A549 (cell line): ENCODE results near the gene TMPRSS2.

Experiments used
- EP300 ChIP-seq, 2 experiments: fragments of >200 bp; sonication (Bioruptor Twin); formaldehyde crosslinking; IDR thresholded peaks; 2 replicates in 1 of 2; 3 replicates in 1 of 2; pipeline ENCODE4 v1.6.1; 2016 to 2017
- ESRRA ChIP-seq: fragments of 150-350 bp; IDR thresholded peaks from 2 replicates; pipeline ENCODE4 v1.6.1; 2014; ENCODE audit warnings: mild to moderate bottlenecking, low read length, borderline replicate concordance
- POLR2A ChIP-seq: IDR thresholded peaks from 2 replicates; pipeline ENCODE4 v1.6.1; 2012; ENCODE audit warnings: mild to moderate bottlenecking, low read length
- RFX5 ChIP-seq: fragments of 450-650 bp; IDR thresholded peaks from 2 replicates; pipeline ENCODE4 v1.7.1; 2014; ENCODE audit warnings: antibody characterized with exemption, mild to moderate bottlenecking, moderate library complexity
- SMC3 ChIP-seq: fragments of >200 bp; sonication (Bioruptor Twin); formaldehyde crosslinking; IDR thresholded peaks from 3 replicates; pipeline ENCODE4 v1.6.1; 2018; ENCODE audit warnings: inconsistent platforms
- SREBF2 ChIP-seq: fragments of 450-650 bp; IDR thresholded peaks from 2 replicates; pipeline ENCODE4 v1.6.1; 2014; ENCODE audit warnings: mild to moderate bottlenecking, moderate library complexity
- ZNF302 ChIP-seq: fragments of 250-450 bp; sonication (Bioruptor Pico); IDR thresholded peaks from 2 replicates; pipeline ENCODE4 v1.9.0; 2021; ENCODE audit warnings: inconsistent platforms, mild to moderate bottlenecking, moderate library complexity
- TF ChIP-seq, protein P1 (sequence below): fragments of 200-600 bp; sonication (generic); IDR thresholded peaks from 2 replicates; pipeline ENCODE4 v1.6.1; 2016; ENCODE audit warnings: antibody characterized with exemption, mild to moderate bottlenecking, moderate library complexity
- TF ChIP-seq, protein P2 (sequence below): fragments of >200 bp; sonication (Bioruptor Twin); formaldehyde crosslinking; IDR thresholded peaks from 3 replicates; pipeline ENCODE4 v1.5.1; 2016
- TF ChIP-seq, protein P3 (sequence below): fragments of 450-650 bp; IDR thresholded peaks from 2 replicates; pipeline ENCODE4 v1.6.1; 2014; ENCODE audit warnings: antibody characterized with exemption
- TF ChIP-seq, protein P4 (sequence below): fragments of 250-450 bp; sonication (Bioruptor Pico); IDR thresholded peaks from 2 replicates; pipeline ENCODE4 v1.5.0; 2021; ENCODE audit warnings: mild to moderate bottlenecking, moderate library complexity, borderline replicate concordance

DNA sequence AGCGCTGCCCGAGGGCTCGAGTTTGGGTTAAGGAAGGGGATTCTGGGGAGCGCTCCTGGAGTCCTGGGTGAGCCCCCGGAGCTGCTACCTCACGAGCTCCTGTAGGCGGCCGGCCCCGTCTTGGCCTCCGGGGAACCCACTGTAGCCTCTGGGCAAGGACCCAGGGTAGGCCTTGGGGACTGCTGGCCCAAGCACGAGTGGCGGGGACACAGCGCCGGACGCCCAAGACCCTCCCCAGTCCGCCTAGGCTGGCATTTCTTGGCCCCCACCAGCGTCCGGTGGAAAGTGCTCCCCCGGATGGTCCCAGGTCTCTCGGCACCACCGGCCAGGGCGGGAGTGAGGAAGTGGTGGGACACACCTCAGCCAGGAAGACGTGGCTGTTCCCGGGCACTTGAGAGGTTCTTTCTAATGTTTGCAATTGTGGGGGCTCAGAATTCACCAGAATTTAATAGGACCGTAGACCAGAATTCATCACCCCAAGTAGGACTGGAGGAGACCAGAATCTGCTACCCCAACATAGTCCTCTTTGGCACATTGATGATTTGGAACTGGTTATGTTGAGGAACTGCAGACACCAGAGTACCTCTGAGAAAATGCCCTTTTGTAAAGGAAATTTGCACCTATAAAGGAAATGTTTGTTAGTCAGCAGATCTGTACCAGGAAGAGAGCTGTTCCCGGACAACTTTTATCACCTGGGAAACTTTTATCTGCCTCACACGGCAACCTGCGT lies 622 bp upstream of the TMPRSS2 start:
- TF ChIP-seq, protein P1, sequence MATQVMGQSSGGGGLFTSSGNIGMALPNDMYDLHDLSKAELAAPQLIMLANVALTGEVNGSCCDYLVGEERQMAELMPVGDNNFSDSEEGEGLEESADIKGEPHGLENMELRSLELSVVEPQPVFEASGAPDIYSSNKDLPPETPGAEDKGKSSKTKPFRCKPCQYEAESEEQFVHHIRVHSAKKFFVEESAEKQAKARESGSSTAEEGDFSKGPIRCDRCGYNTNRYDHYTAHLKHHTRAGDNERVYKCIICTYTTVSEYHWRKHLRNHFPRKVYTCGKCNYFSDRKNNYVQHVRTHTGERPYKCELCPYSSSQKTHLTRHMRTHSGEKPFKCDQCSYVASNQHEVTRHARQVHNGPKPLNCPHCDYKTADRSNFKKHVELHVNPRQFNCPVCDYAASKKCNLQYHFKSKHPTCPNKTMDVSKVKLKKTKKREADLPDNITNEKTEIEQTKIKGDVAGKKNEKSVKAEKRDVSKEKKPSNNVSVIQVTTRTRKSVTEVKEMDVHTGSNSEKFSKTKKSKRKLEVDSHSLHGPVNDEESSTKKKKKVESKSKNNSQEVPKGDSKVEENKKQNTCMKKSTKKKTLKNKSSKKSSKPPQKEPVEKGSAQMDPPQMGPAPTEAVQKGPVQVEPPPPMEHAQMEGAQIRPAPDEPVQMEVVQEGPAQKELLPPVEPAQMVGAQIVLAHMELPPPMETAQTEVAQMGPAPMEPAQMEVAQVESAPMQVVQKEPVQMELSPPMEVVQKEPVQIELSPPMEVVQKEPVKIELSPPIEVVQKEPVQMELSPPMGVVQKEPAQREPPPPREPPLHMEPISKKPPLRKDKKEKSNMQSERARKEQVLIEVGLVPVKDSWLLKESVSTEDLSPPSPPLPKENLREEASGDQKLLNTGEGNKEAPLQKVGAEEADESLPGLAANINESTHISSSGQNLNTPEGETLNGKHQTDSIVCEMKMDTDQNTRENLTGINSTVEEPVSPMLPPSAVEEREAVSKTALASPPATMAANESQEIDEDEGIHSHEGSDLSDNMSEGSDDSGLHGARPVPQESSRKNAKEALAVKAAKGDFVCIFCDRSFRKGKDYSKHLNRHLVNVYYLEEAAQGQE: no peak
- TF ChIP-seq, protein P2, sequence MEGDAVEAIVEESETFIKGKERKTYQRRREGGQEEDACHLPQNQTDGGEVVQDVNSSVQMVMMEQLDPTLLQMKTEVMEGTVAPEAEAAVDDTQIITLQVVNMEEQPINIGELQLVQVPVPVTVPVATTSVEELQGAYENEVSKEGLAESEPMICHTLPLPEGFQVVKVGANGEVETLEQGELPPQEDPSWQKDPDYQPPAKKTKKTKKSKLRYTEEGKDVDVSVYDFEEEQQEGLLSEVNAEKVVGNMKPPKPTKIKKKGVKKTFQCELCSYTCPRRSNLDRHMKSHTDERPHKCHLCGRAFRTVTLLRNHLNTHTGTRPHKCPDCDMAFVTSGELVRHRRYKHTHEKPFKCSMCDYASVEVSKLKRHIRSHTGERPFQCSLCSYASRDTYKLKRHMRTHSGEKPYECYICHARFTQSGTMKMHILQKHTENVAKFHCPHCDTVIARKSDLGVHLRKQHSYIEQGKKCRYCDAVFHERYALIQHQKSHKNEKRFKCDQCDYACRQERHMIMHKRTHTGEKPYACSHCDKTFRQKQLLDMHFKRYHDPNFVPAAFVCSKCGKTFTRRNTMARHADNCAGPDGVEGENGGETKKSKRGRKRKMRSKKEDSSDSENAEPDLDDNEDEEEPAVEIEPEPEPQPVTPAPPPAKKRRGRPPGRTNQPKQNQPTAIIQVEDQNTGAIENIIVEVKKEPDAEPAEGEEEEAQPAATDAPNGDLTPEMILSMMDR: no peak
- no peak for TF ChIP-seq ZNF302 (CRISPR knock-in tag)
- no peak for TF ChIP-seq RFX5
- no peak for TF ChIP-seq EP300 (IDR thresholded peaks at IDR 0.05)
- no peak for TF ChIP-seq SMC3
- no peak for TF ChIP-seq ESRRA
- TF ChIP-seq, protein P3, sequence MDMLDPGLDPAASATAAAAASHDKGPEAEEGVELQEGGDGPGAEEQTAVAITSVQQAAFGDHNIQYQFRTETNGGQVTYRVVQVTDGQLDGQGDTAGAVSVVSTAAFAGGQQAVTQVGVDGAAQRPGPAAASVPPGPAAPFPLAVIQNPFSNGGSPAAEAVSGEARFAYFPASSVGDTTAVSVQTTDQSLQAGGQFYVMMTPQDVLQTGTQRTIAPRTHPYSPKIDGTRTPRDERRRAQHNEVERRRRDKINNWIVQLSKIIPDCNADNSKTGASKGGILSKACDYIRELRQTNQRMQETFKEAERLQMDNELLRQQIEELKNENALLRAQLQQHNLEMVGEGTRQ: no peak
- no peak for TF ChIP-seq POLR2A
- no peak for TF ChIP-seq SREBF2
- TF ChIP-seq, protein P4, sequence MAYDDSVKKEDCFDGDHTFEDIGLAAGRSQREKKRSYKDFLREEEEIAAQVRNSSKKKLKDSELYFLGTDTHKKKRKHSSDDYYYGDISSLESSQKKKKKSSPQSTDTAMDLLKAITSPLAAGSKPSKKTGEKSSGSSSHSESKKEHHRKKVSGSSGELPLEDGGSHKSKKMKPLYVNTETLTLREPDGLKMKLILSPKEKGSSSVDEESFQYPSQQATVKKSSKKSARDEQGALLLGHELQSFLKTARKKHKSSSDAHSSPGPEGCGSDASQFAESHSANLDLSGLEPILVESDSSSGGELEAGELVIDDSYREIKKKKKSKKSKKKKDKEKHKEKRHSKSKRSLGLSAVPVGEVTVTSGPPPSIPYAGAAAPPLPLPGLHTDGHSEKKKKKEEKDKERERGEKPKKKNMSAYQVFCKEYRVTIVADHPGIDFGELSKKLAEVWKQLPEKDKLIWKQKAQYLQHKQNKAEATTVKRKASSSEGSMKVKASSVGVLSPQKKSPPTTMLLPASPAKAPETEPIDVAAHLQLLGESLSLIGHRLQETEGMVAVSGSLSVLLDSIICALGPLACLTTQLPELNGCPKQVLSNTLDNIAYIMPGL (CRISPR knock-in tag): no peak
